COLO668 (cell line): ENCODE data around the gene DGKD.
A peak's percentile ranks its signal among the peaks of the same experiment; 100 is the strongest.

Source experiments
- DNase-seq: peaks from one replicate; lab custom pipeline; 2025; ENCODE audit not compliant: unreplicated experiment; lab: John Stamatoyannopoulos, UW

DGKD gene

DNA sequence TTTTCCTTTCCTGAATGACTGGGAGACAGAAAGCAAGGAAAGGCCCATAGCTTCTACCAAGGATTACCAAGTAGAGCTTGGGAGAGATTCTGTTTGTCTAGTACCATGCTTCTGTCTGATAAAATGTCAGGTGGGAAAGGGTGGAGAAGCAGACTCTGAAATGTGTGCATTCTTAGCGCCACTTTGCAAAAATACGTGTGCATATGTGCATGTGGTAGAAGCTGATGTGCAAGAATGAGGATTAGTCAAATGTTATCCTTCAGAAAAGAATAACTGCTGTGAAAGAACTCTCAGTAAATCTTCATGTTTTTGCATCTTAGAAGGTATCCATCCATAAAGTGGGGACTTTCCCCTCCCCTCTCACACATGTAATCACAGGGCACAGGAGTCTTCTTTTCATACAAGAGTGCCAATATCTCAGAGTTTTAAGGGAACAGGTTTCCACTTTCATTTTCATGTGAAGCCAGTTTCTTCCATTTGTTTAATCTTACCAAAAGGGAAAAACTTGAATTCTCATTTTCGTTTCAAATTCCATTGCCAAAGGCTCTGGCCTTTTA lies 15.4 kb upstream of the DGKD start:
- no peak for DNase-seq

DNA sequence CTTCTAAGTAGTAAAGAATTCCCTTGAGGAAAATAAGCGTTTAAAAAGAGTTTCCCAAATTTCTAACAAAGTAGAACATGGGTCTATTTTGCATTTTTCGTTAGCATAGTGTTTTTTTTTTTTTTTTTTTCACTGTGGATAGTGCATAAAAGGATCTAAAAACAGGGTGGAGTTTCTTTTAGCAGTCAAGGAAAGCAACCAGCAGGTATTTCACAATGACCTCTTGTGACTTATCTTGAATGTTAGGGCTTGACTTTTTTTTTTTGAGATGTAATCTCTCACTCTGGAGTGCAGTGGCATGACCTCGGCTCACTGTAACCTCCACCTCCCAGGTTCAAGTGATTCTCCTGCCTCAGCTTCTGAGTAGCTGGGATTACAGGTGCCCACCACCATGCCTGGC lies 14.9 kb upstream of the DGKD start:
- no peak for DNase-seq

GRCh38 chr2:233341296-233341695 lies 13.0 kb upstream of the DGKD start:
- no peak for DNase-seq

DNA sequence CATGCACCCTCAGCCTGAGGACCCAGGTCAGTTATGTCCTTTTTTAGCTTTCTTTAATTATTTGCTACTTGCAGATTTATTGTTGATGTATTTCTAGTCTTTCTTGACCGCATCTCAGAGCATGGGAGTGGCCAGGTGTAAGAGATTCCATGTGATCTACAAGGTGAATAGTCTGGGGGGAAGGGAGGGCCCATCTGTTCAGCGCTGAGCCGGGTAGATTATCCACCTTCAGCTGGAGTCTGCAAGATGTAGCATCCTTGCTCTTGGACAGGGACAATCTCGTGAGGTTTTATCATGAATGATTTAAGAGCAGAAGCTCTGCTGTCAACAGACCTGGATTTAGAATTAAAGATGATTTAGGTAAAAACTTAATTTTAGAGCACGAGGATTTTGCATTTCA lies 12.0 kb upstream of the DGKD start:
- no peak for DNase-seq

DNA sequence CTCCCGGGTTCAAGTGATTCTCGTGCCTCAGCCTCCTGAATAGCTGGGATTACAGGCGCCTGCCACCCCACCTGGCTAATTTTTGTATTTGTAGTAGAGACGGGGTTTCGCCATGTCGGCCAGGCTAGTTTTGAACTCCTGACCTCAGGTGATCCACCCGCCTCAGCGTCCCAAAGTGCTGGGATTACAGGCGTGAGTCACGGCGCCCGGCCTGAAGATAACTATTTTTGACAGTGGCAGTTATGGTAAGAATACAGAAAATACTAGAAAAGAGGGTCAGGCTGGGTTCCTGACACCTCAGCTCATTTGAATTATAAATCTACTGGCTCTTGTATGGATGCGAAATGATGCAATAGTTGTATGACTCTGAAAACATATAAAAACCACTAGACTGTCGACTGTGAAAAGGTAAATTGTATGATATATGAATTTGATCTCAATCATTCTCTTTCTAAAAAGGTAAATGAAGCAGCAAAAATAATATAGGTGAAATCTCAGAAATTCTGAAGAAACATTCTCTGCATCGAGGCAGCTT lies 11.1 kb upstream of the DGKD start:
- DNase-seq: no peak

- no peak for DNase-seq
Observed at GRCh38 chr2:233346376-233346775, 7.9 kb upstream of the DGKD start.

GRCh38 chr2:233346930-233347329 lies 7.4 kb upstream of the DGKD start:
- DNase-seq: no peak

- peak; percentile 72 for DNase-seq
Observed at GRCh38 chr2:233349005-233349998, 5.0 kb upstream of the DGKD start.

GRCh38 chr2:233350708-233351107 lies 3.6 kb upstream of the DGKD start:
- peak; percentile 23 for DNase-seq

DNA sequence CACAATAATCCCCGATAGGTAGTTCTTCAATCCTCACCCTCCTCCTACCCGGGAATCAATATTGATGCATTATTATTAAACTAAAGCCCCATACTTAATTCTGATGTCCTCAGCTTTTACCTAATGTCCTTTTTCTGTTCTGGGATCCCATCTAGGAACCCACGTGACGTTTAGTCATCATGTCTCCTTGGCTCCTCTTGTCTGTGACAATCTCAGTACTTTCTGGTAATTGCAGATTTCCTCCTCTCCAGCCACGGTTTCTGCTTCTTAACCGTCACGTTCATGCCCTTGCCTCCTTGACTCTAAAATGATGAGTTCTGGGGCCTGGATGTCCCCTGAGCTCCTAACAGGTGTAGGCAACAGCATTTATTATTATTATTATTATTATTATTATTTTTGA lies 2.9 kb upstream of the DGKD start:
- no peak for DNase-seq

DNA sequence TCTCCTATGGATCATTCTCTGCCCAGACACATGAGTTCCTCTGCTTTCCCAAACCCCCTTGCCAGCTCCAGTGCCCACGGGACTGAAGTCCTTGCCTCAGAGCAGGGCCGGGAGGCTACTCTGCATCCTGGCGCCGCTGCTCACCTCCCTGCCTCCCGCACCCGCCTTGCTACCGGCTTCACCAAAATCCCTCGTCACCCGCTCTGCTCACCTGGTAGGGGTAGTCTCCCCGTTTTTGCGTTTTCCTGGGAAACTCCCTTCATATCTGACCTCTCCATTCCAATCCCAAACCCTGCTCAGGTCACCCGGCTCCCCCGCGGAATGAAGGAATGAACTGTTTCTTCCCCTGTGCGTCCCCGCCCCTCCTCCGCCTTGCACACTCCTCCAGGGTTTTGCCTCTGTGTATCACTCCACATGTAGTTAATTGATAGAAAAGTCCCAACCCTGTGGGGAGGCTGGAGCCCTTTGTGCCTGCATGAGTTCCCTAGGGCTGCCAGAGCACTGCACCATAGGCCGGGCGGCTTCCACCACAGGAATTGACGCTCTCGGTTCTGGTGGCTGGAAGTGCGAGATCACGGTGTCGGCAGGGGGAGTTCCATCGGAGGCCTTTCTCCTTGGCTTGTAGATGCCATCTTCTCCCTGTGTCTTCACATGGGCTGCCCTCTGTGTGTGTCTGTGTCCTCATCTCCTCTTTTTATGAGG lies 2.0 kb upstream of the DGKD start:
- no peak for DNase-seq

DNA sequence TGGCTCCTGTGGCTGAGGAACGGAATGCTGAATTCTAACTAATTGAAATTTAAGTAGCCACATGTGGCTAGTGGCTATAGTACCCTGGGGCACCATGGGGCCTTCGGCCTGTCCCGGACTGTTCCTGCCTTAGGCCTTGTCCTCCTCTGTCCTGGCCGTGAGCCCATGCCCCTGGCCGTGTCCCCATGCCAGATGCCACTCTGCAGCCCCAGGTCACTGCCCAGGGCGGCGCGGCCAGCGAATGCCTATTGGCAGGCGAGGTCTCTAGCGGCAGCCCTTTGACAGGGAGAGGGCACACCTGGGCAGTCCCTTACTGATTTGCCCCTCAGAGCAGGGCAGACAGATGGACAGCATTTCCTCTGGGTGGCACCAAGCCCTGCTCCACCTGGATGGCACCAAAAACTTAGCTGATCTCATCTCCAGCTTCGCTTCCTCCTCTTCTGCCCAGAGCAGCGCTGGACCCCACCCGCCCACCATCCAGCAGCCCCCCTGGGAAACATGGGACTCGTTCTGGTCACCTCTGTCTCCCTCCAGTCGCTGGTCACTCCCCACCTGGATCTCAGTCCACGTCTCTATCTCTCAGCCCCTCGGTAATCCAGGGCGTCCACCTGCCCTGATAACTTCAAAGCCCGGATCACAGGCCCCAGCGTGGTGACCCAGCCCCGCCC lies 1.1 kb upstream of the DGKD start:
- no peak for DNase-seq

- DNase-seq: no peak
Observed at GRCh38 chr2:233354500-233354924, 218 bp downstream of the DGKD start.

DNA sequence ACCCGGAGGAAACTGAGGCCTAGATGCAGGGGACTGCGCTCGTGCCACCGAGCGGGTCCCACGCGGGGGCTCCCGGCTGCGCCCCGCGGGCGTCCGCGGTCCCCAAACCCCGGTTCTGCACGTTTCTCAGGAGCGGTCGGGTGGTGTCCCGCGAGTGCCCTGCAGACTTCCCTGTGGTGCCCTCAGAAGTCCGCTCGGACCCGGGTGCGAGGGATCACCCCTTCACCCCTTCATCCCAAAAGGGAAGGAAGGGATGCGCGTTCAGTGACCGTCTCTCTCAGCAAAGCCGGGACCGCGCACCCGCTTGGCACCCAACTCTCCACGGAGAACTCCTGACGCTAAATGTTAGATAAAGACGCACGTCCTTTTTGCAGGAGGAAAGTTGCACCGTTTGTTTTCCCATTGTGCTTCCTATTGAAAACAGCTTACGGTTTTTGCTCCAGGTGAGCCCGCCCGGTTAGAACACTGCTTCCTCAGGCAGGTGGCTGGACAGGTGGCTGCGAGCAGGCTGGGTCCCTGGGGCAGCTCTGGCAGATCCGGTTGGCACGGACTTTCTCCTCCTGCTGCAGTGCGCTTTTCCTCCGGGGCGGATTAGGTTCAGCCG lies 779 bp downstream of the DGKD start:
- DNase-seq: peak; percentile 65

- DNase-seq: no peak
Observed at GRCh38 chr2:233355916-233356315, 1.6 kb downstream of the DGKD start.

DNA sequence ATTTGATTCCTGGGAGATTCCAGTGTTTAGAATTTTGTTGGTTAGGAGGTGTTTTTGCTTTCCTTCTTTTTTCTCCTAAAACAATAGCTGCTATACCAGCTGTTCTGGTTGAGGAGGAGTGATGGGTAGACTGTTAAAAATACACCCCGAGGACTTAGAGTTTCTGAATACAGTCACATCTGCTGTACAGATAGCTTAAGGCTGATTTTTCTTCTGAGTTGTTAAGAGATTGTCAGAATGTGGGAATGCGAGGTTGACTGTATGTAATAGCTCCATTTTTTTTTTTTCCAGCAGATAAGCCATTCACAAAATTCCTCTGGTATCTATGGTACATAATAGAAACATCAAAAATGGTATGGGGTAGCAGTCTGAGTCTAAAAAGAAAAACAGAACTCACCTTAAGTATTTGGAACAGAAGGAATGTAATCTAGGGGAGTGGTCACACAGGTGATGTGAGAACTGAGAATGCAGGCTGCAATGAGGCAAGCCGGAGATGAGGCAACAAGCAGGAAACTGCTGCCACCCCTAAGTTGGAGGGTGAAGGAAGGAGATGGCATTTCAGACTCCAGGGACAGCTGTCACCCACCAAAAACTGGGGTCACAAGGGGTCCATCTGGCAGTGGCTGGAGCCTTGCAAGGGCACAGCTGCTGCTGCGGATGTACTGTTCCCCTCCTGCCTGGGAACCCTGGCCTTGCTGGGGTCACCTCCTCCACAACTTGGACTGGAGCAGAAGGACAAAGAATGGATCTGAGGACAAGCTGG lies 2.4 kb downstream of the DGKD start:
- DNase-seq: no peak

- DNase-seq: no peak
Observed at GRCh38 chr2:233358335-233358734, 4.0 kb downstream of the DGKD start.

DNA sequence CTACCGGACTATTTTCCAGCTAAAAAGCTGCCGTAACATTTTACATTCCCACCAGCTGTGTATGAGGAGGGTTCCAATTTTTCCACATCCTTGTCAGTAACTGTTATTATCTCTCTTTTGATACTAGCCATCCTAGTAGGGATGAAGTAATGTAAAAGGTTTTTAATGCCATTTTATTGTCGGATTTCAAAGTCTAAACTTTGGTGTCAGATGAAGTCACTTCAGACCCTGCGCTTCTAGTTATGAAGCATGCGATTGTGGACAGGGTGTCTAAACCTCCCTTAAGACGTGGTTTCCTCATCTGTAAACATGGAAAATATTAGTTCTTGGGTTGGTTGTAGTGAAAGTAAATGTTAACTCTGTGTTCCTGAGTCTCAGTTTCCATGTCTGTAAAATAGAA lies 4.7 kb downstream of the DGKD start:
- no peak for DNase-seq

DNA sequence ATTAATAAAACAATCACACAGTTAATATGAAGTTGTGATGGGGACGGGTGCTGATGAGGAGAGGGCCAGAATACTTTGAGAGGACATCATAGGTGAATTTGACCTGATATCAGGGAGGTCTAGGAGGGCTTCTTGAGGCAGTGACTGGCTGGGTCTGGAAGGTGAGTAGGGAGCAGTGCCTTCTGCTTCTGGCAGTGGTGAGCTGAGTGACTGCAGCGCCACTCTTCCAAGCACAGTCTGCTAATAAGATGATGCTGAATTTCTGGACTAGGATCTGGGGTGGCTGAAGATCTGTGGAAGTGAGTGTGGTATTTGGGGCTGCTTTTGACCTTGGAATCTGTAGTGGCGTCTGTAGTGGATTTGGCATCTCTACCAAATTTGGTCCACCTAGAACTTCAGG lies 5.5 kb downstream of the DGKD start:
- no peak for DNase-seq

DNA sequence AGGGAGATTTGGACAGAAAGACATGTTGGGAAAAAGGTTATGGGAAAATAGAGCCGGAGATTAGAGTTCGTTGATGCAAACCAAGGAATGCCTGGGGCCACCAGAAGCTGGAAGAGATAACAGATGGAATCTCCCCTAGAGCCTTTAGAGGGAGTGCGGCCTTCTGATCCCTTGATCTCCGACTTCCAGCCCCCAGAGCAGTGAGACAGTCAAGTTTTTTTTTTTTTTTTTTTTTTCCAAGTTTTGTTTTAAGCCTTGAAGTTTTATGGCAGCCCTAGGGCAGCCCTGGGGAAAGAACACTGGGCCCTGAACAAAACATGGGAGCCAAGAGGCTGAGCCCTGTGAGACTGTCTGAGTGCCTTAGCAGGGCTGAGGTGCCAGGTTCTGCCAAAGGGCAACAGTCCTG lies 6.5 kb downstream of the DGKD start:
- no peak for DNase-seq
